Lower lobe of right lung (tissue), 2 donors: ENCODE data around the gene CCDC174. TPM values are rescaled to one million over a fixed set of nuclear protein-coding genes. Genes with fewer than 3 reads are reported as not detected.

Experiments used
- ATAC-seq, 2 donors: fragments of 200-7000 bp; cut with Tn5 transposase; one replicate each; pipeline ENCODE4 v1.9.1; 2020 to 2022; ENCODE audit warnings: mild to moderate bottlenecking in 2 of 2, moderate library complexity in 2 of 2
- DNase-seq: peaks from one replicate; pipeline ENCODE4 v3.0.0-alpha.2; 2020
- H3K27ac ChIP-seq: fragments of 200-600 bp; one replicate; pipeline ENCODE4 v1.8.0; 2022
- H3K27me3 ChIP-seq: fragments of 200-600 bp; one replicate; pipeline ENCODE4 v1.8.0; 2022; ENCODE audit warnings: low read depth
- H3K36me3 ChIP-seq: fragments of 200-600 bp; one replicate; pipeline ENCODE4 v1.8.0; 2022; ENCODE audit warnings: mild to moderate bottlenecking
- H3K4me1 ChIP-seq: fragments of 200-600 bp; one replicate; pipeline ENCODE4 v1.8.0; 2022
- H3K4me3 ChIP-seq: fragments of 200-600 bp; one replicate; pipeline ENCODE4 v1.8.0; 2022; ENCODE audit warnings: mild to moderate bottlenecking
- H3K9me3 ChIP-seq: fragments of 200-600 bp; one replicate; pipeline ENCODE4 v1.8.0; 2022
- intact Hi-C: fragments of 100-400 bp; cut with DNase I; formaldehyde crosslinking; loops from one replicate; pipeline ENCODE4 v1.11.0; 2022
- total RNA-seq: library from RNA; stranded (reverse); fragmentation: NEBNext Ultra II Directional; extraction: Animal tissue kit (Norgen Biotek cat#: 25700); gene quantifications from one replicate; pipeline ENCODE4 v1.2.1, GENCODE V29; 2021
- TF ChIP-seq, protein P1 (sequence below): fragments of 200-600 bp; IDR thresholded peaks from one replicate; pipeline ENCODE4 v1.8.0; 2022; ENCODE audit warnings: antibody characterized with exemption, mild to moderate bottlenecking
- donor health status: DM: no; HTN: yes; CAD: no; lungs with severe emphysema.

The CCDC174 gene
- total RNA-seq, 1 donor from 2014 or later = 18.2 TPM

DNA sequence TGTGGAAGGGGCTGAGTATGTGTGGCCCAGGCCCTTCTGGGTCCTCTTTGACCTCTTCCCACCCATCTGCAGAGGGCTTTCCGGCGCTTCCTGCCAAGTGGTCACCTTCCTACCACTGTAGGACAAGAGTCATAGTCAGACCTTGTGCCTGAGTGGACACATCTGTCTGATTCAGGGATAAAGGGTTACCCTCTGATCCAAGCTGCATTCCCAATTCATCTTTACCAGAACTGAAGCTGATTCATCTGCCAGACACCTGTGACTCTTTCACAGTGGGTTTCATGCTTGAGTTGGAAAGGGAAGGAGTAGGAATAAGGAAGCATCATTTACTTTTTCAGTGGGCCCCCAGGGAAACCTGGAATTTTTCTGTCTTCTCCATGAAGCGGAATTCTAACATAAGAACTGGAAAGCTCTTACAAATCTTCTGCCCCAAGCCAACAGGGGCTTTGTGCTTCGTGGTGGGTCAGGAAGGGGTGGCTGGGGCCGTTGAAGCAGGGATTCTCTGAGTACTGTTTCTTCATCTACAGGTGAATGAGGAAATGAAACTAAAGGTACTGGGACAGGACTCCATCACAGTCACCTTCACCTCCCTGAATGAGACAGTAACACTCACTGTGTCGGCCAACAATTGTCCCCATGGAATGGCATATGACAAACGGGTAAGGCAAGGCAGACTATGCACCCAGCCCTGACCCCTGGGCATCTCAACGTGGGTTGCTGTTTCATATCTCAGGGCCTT lies 69.7 kb downstream of the CCDC174 start:
- no peaks in the 10 kb centered on the region for H3K27me3 ChIP-seq
- H3K9me3 ChIP-seq = no peaks in the 10 kb centered on the region
- peaks cover 7% of the 10 kb centered on the region for H3K4me1 ChIP-seq
- ATAC-seq (no peak), DNase-seq (no peak)
- H3K36me3 ChIP-seq = no peaks in the 10 kb centered on the region
- H3K27ac ChIP-seq = no peak overlapping the region
- intact Hi-C loops = no loop called here
- no peak overlapping the region for H3K4me3 ChIP-seq
- TF ChIP-seq, protein P1, sequence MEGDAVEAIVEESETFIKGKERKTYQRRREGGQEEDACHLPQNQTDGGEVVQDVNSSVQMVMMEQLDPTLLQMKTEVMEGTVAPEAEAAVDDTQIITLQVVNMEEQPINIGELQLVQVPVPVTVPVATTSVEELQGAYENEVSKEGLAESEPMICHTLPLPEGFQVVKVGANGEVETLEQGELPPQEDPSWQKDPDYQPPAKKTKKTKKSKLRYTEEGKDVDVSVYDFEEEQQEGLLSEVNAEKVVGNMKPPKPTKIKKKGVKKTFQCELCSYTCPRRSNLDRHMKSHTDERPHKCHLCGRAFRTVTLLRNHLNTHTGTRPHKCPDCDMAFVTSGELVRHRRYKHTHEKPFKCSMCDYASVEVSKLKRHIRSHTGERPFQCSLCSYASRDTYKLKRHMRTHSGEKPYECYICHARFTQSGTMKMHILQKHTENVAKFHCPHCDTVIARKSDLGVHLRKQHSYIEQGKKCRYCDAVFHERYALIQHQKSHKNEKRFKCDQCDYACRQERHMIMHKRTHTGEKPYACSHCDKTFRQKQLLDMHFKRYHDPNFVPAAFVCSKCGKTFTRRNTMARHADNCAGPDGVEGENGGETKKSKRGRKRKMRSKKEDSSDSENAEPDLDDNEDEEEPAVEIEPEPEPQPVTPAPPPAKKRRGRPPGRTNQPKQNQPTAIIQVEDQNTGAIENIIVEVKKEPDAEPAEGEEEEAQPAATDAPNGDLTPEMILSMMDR = no peak

Other genes starting within 250 kb of the CCDC174 start
- 84.0 TPM for gene SLC6A6, start 249.2 kb upstream of the CCDC174 start, total RNA-seq
- 1.1 TPM for gene GRIP2, start 111.4 kb upstream of the CCDC174 start, total RNA-seq
- gene C3orf20, start 23.4 kb downstream of the CCDC174 start, total RNA-seq = not detected
- 85.0 TPM for gene FGD5, start 167.2 kb downstream of the CCDC174 start, total RNA-seq